ENCODE results near the gene BMP8A. TPM values are rescaled to one million over a fixed set of nuclear protein-coding genes. Genes with fewer than 3 reads are reported as not detected.
"Not testable (repeated sequence)": the region's sequence is repeated elsewhere in the genome, so short reads cannot be mapped to it uniquely, and the experiment has no call there.

Gene BMP8A
- total RNA-seq, 1 donor from 2014 or later, result 0.51 TPM

DNA sequence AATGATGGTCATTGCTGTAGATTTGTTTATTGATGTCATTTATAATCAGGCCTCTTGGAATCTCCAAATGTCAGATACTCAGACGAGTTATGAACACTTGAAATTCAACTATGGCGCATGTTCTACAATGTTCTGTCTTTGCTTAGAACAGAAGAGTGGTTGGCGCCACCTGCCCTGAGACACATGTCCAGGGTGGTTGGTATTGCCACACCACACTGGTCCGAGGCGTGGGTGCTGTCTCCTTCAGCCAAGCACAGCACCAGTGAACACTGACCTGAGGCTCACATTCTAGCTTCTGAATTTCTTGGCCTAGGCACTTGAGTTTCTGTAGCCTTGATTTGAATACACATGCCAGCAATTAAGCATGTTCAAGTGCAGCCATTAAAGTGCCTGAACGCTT, 10.1 kb upstream of the BMP8A start:
- DNase-seq (ENCODE audit: low read depth), result no peak

DNA sequence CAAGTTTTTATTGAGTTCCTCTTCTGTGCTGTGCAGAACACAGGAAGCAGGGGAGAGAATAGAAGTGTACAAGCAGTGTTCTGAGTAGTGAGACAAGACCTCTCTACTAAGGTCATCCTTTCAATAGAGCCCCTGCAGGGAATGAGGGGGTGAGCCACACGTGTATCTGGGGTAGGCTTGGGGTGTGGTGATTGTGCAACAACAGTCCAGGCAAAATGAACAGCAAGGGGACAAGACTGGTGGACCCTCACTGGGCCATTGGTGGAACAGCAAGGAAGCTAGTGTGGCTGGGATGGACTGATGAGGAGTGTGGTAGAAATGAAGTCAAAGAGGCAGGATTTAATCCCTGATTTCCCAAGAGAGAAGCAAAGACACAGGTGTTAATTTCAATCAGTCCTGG, 8.2 kb upstream of the BMP8A start:
- no peak for DNase-seq (ENCODE audit: low read depth)

DNA sequence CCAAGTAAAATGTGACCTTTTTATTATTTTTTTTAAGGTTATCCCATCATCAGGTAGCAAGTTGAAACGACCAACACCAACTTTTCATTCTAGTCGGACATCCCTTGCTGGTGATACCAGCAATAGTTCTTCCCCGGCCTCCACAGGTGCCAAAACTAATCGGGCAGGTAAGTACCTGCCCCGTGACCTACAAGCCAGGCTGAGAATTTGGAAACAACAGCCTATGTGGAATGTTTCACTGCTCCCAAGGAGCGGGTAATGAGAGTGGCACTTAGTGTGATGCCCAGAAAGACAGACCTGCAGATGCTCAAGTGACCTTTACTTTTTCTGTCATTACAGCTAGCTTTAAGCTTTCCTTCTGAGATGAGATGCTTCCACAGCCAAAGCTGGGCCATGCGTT, 6.9 kb upstream of the BMP8A start:
- no peak for DNase-seq (ENCODE audit: low read depth)

DNA sequence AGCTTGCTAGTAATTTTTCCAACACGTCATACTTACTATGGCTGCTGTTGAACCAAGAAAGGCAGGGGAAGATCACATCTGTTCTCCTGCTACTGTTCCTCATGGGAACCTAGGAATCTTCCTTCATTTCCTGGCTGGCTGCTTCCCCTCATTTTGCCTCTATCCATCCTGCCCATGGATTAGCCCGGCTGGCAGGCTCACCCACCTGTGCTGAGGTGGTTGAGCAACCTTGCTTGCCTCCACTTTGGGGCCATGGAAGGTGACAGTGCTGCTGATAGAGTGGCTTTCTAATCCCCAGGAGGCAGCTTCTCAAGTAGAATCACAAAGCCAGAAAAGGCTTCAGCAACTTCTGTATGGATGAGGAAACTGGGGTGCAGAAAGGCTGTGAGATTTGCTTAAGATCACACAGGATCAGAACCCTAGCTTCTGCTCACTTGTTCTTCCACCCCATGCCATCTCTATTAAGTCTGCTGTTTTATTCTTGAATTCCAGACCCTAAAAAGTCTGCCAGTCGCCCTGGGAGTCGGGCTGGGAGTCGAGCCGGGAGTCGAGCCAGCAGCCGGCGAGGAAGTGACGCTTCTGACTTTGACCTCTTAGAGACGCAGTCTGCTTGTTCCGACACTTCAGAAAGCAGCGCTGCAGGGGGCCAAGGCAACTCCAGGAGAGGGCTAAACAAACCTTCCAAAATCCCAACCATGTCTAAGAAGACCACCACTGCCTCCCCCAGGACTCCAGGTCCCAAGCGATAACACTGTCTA, 6.2 kb upstream of the BMP8A start:
- no peak for DNase-seq (ENCODE audit: low read depth)

DNA sequence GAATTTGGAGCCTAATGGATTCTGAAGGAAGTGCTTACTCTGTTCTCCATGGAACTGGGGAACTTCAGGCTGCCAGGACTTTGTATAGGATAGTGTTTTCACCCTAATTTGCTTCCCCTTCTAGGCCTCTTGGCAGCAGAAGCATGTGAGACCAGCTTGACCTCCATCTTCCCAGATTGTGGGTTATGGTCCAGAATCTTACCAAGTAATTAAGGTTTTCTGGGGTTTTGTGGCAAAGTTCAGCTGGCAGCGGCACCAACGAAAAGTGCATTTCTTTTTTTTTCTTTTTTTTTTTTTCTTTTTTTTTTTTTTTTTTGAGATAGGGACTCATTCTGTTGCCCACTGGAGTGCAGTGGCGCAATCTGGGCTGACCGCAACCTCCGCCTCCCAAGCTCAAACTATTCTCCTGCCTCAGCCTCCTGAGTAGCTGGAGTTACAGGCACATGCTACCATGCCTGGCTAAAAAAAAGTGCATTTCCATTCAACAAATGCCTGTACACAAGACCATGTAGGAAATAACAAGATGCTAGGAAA, 3.4 kb upstream of the BMP8A start:
- DNase-seq (ENCODE audit: low read depth), result no peak

DNA sequence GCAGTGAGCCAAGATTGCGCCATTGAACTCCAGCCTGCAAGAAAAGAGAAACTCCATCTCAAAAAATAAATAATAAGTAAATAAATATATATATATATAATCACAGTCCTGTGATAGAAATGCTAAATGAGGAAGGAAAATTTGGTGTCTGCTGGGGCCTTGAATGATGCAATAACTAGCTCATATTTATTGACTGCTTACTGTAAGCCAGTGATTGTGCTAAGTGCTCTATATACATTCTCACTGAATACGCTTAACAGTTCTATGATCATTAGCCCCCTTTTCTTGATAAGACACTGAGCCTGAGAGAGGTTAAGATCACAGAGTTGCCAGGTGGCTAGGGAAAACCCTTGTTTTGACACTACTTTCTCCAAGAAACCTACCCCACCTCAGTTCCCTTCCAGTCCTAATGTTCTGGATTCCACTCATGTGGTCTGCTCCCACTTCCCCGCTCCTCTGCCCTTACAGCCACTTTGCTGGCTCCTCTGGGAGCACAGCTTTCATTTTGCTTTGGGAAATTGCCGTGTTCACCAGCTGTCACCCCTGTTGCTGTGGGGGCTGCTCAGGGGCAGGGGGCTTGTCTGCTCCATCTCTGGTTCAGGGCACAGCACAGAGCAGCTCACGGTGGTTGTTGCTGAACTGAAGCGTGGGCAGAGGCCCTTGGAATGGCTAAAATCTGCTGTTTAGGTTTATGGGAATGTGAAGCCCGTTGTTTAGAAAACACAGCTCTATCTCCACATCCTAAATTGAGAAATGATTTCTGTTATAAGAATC, 2.5 kb upstream of the BMP8A start:
- DNase-seq (ENCODE audit: low read depth), result no peak

DNA sequence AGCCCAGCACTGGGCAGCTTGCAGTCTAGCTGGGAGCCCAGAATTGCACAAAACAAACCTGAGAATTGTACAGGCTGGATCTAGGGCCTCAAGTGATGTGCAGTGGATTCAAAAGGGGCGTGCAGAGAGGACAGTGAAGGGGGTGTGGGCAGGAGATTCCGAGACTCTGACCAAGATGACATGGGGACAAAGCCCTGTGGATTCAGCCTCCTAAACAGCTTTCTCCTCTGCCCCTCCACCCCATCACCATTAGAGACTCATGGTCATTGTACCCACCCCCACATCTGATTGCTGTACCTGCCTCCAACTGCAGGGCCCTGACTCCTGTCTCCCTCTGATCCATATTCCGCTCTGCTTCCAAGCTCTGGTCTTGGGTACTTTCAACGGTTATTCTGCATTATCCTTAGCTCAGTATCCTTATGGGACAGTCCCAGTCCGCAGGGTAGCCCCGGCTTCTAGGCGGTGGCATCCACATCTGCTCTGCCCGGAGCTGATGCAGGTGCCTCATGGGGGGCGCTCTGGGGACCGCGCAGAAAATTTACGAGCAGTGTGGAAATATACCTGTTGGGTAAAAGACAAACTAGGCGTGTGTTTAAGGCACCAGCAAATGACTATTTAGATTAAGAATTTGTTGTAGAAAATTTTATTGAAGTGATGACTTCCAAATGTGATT, 1.7 kb upstream of the BMP8A start:
- no peak for DNase-seq (ENCODE audit: low read depth)

DNA sequence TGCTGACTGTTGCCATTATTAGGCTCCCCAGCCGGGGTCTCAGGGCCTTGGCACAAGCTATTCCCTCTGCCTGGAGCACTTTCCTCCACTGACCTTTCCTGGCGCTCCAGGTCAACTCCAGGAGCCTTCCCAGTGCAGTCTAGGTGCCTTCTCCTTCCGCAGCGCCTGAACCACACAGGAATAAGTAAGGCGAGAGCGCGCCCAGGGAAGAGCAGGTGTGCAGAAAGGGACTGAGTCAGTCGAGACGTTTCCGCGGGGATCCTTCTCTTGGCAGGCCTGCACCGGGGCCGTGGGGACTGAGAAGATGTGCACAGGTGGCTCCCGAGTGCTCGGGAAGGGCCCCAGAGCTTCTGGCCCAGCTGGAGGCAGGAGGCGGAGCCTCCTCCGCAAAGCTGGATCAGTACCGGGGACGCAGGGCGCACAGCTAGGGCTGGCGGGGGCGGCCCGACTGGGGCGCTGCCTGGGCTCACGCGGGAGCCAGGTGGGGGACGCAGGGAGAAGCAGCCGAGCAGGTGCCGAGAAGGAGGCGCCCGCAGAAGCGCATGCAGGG, 765 bp upstream of the BMP8A start:
- peak; percentile 51 for DNase-seq (ENCODE audit: low read depth)

DNA sequence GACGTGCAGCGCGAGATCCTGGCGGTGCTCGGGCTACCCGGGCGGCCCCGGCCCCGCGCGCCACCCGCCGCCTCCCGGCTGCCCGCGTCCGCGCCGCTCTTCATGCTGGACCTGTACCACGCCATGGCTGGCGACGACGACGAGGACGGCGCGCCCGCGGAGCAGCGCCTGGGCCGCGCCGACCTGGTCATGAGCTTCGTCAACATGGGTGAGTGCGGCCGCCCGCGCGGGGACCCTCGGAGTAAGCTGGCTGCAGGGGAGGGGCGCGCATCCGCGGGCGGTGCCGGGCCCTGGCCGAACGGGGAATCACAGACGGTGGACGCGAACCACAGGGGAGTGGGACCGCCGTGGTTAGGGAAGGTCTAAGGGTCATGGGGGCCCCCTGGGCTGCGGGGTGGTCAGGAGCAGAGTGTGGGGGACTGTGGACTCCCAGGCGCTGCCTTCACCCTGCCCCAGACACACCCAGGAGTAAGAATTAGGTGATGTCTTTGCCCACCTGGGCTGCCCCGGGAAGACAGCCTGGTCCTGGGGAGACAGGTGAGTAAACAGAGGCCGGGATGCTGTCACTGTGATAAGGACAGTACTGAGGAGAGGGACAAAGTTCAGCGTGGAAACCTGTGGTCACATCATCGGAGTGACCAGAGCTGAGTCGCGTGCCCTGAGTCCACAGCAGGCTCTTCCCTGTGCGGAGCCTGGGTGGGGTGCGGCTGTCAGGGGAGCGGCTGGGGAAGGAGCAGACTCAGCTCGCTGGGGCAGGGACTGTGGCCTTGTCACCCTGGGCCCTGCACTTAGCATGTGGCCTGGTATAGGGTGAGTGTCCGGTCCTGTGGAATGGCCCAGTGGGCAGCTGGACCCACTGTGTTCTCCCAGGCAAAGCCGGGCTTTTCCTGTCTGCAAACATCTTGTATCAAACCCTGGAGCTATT, 944 bp downstream of the BMP8A start:
- peak; percentile 35 for DNase-seq (ENCODE audit: low read depth)

DNA sequence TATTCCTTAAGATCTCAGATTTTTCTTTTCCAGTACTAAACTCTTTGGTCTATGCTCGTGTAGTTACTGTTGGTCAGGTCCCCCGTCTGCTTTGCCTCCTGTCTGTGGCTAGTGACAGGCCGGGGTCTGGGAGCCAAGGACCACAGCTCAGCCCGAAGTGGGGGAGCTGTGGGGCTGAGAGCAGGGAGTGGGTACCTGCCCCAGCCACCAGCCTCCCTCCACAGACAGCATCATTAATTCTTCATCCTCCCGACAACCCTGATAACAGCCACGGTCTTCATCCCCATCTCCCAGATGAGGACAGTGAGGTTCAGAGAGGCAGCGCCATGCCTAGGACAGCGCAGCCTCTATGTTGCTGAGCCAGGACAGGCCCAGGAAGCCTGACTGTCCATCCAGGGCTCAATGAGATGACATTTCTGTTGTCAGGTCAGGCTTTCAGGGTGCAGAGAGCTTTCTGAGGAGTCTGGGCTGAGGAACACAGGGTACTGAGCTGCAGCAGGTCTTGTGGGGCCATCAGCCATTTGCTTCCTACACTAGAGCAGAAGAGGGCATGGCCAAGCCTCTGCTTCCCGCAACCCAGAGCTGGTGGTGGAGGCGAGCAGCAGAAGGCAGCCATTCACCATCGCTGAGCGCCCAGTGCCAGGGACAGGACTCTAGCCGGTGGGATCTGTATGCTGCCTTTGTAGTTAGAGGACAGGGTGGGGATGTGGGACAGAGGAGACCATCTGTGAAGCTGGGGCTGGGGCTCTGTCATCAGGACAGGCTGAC, 1.8 kb downstream of the BMP8A start:
- not testable (repeated sequence) for DNase-seq (ENCODE audit: low read depth)

DNA sequence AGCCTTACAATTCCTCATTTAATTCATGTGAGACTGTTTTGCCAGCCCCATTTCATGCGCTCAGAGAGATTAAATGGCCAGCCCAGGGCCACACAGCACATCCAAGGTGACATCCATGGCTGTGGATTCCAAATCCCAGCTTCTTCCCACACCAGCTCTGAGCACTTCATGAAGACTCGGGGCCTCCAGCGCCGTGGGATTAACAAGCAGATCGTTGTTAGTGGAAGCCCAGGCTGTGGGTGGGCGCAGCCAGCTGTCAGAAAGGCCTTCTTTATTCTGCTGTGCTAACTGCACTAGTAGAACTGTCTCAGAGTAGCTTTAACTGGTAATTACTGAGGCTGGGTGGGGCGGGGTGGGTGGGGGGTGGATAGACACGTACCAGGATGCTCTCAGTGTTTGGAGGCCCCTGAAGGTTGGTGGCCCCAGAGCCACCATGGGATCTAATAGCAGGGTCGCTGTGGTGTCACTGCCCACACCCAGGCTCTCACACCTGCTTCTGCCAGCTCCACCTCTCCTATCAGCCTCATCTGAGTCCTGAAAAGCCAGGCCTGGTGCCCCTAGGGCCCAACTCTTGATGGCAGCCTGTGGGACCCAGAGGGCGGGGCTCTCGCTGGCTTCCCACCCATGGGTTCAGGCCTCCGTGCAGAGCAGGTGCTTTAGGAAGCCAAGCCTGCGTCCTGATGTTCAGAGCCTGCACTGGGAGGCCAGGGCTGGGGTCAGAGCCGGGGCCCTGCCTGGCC, 3.4 kb downstream of the BMP8A start:
- DNase-seq (ENCODE audit: low read depth), result no peak

DNA sequence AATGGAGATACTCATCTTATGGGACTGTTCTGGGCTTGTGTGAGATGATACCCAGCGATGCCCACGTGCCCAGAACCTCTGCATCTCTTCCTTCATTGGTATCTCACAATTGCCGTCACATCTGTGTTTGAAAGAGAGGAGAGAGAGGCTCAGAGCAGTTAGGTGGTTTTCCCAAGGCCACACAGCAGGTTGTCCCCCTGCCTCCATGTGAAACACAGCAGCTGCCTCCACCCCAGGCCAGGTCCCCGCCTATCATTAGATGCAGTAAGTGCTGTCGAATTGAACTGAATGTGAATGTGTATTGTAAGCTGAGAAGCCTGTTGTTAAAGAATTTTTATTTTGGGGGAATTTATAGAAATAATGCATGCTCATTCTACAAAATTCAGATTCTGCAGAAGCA, 5.1 kb downstream of the BMP8A start:
- not testable (repeated sequence) for DNase-seq (ENCODE audit: low read depth)

DNA sequence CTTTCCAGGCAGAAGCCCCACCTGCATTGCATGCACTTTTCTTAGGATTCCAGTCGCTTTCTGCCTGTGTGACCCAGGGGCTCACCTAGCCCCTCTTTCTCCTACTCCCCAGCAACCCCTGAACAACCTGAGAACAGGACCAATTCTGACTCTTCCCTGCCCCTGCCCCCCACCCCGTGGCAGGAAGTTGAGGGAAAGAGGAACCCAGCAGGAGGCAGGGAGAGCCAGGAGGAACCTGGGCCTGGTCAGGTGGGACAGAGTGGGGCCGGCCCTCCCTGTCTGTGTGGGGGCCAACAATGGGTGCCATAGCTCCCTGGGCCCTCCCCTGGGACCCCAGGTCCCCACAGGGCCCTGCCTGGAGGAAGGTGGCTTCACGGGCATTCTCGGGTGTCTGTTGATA, 6.1 kb downstream of the BMP8A start:
- no peak for DNase-seq (ENCODE audit: low read depth)

DNA sequence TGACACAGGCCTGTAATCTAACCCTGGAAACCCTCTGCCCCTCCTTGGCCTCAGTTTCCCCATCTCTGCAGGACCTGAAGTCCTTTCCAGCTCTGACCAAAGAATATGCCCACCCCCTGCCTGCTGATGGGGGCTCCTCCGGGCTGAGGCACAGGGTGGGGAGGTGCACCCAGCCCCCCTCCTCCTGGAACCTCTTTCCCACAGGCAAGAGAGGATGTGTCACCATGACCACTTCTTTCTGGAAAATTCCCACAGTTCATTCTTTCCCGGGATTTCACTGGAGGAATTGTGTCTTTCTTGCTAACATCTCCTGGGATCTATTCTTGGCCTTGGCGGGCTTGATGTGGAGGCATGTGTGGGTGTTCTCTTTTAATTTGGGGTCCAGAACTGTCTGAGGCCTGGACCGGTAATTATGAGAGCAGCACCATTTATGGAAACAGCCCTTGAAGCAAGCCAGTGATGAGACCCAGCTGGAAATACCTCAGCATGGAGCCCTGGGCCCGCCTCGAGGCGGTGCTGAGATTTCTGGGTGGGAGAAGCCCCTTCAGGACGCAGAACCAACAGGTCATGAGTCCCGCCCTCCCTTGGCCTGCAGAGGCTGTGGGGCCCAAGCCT, 6.8 kb downstream of the BMP8A start:
- not testable (repeated sequence) for DNase-seq (ENCODE audit: low read depth)

DNA sequence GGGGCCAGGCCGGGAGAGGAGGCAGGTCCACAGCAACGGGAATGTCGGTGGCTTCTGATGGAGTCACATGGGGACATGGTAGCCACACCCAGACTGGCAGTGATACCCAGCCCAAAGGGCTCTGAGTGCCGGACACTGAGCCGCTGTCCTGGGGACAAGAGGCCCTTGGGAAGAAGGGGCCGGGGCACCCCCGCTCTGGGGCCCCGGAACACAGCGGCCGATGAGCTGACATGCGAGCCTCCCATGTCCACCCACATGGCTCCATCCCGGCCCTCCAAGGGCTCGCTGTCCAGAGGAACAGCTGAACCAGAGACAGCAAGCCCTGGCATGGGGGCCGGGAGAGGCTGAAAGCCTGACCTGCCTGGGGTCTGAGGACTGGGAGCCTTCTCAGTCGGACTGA, 7.4 kb downstream of the BMP8A start:
- DNase-seq (ENCODE audit: low read depth), result not testable (repeated sequence)

DNA sequence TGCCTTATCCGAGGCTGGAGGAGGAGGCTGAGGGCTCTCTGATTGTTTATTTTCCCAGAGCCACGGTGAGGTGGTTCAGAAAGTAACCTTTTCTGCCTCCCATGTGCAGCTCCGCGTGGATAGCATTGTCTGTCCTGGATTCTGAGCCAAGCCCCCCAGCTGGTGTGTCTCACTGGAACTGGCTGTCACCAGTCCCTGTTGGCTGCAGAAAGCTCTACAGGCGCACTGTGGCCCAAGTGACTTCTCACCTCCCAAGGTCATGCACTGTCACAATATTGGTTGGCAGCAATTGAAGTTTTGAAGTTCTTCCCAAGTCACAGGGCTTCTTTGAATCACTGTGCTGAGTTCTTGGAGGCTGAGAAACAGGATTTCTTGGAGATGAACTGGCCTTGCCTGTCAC, 8.2 kb downstream of the BMP8A start:
- DNase-seq (ENCODE audit: low read depth), result no peak

DNA sequence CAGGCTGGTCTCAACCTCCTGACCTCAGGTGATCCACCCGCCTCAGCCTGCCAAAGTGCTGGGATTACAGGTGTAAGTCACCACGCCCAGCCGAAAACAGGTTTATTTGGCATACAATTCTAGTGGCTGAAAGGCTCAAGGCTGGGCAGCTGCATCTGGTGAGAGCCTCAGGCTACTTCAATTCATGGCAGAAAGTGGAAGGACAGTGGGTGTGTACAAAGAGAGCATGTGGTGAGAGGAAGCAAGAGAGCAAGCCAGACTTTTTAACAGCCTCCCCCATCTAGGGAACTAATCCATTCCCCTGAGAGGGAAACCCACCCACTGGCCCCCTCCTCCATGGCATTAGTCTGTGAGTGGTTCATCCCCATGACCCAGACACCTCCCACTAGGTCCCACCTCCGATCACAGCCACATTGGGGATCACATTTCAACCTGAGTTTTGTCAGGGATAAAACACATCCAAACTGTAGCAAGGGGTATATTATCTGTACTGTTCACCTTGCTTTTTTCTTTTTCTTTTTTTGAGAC, 9.5 kb downstream of the BMP8A start:
- no peak for DNase-seq (ENCODE audit: low read depth)

DNA sequence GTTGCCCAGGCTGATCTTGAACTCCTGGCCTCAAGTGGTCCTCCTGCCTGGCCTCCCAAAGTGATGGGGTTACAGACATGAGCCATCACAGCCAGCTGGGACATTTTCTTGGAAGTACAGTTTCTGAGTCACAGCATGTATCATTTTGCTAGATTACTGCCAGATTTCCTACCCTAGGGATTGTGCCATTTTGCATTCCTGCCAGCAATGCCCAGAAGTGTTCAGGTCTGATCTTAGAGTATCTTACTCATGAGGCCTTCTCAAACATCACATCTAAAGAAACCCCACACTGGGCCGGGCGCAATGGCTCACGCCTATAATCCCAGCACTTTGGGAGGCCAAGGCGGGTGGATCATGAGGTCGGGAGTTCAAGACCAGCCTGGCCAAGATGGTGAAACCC, 10.2 kb downstream of the BMP8A start:
- DNase-seq (ENCODE audit: low read depth), result peak; percentile 66

Measured in myocyte (in vitro differentiated cells).